Hepatocyte (in vitro differentiated cells): Measurements from ENCODE around the gene CPZ. TPM values are rescaled to one million over a fixed set of nuclear protein-coding genes. Genes with fewer than 3 reads are reported as not detected.

Source experiments
- DNase-seq: peaks from one replicate; pipeline ENCODE4 v3.0.0-alpha.2; 2016; ENCODE audit warnings: low spot score
- H2AFZ ChIP-seq: fragments of 200-600 bp; sonication (generic); 2 replicates; pipeline ENCODE4 v1.6.0; 2016; ENCODE audit warnings: antibody characterized with exemption, mild to moderate bottlenecking
- H3K27ac ChIP-seq: fragments of 200-600 bp; sonication (generic); 2 replicates; pipeline ENCODE4 v1.5.1; 2016; ENCODE audit warnings: mild to moderate bottlenecking
- H3K27me3 ChIP-seq: fragments of 200-600 bp; sonication (generic); 2 replicates; pipeline ENCODE4 v1.6.1; 2016
- H3K36me3 ChIP-seq: fragments of 200-600 bp; sonication (generic); replicated peaks from 2 replicates; pipeline ENCODE4 v1.5.1; 2016; ENCODE audit warnings: low read depth; ENCODE audit not compliant: insufficient read depth
- H3K4me1 ChIP-seq: fragments of 200-600 bp; sonication (generic); 2 replicates; pipeline ENCODE4 v1.5.1; 2016; ENCODE audit warnings: mild to moderate bottlenecking, moderate library complexity; ENCODE audit not compliant: insufficient read depth
- H3K4me2 ChIP-seq: fragments of 200-600 bp; sonication (generic); 2 replicates; pipeline ENCODE4 v1.6.0; 2016
- H3K4me3 ChIP-seq: fragments of 200-600 bp; sonication (generic); 2 replicates; pipeline ENCODE4 v1.5.1; 2016; ENCODE audit warnings: mild to moderate bottlenecking
- H3K79me2 ChIP-seq: fragments of 200-600 bp; sonication (generic); 2 replicates; pipeline ENCODE4 v1.6.0; 2017; ENCODE audit warnings: mild to moderate bottlenecking
- H3K9me2 ChIP-seq: fragments of 200-600 bp; sonication (generic); replicated peaks from 2 replicates; pipeline ENCODE4 v1.6.0; 2017; ENCODE audit warnings: mild to moderate bottlenecking; ENCODE audit not compliant: insufficient read depth
- H3K9me3 ChIP-seq: fragments of 200-600 bp; sonication (generic); 2 replicates; pipeline ENCODE4 v1.5.1; 2016; ENCODE audit warnings: low read depth, mild to moderate bottlenecking
- H4K20me1 ChIP-seq: fragments of 200-600 bp; sonication (generic); 2 replicates; pipeline ENCODE4 v1.6.0; 2016; ENCODE audit warnings: mild to moderate bottlenecking; ENCODE audit not compliant: insufficient read depth, poor library complexity, severe bottlenecking
- CTCF ChIP-seq: fragments of 200-600 bp; sonication (generic); IDR thresholded peaks from 2 replicates; pipeline ENCODE4 v1.5.1; 2016; ENCODE audit warnings: antibody characterized with exemption, mild to moderate bottlenecking; ENCODE audit not compliant: poor library complexity
- EZH2 ChIP-seq: fragments of 200-600 bp; sonication (generic); IDR thresholded peaks from 2 replicates; pipeline ENCODE4 v1.6.1; 2016; ENCODE audit warnings: antibody characterized with exemption, mild to moderate bottlenecking, borderline replicate concordance
- EZH2phosphoT487 ChIP-seq: fragments of 200-600 bp; sonication (generic); IDR thresholded peaks from one replicate; pipeline ENCODE4 v1.6.1; 2018; ENCODE audit warnings: antibody characterized with exemption, mild to moderate bottlenecking, low read depth, moderate library complexity; ENCODE audit not compliant: unreplicated experiment, severe bottlenecking
- WGBS: methylation state at CpG from one replicate; pipeline ENCODE4 v1.1.6; 2016; ENCODE audit warnings: low lambda C conversion rate; ENCODE audit errors: missing lambda C conversion rate; 5-methylcytosine and 5-hydroxymethylcytosine counted together
- polyA plus RNA-seq: library from polyadenylated mRNA; unstranded; fragments of >200 nt; fragmentation: Nextera tagmentation; extraction: Ambion mirVana; gene quantifications from 2 replicates; pipeline ENCODE4 v1.2.1, GENCODE V29; 2016
- total RNA-seq: library from RNA; depleted of rRNA; stranded (reverse); fragments of >200 nt; gene quantifications from 2 replicates; pipeline ENCODE4 v1.2.3, GENCODE V29; 2014

The CPZ gene
- total and polyA plus RNA-seq, 2 experiments from 2014 or later = 34.8 to 113 TPM

GRCh38 chr4:8585186-8585585, 7.4 kb upstream of the CPZ start:
- Histone ChIP-seq H3K9me3 (no peaks in the 10 kb centered on the region), H3K27ac (no peak overlapping the region), H3K4me2 (no peak overlapping the region), H3K4me3 (no peak overlapping the region), H3K79me2 (no peaks in the 10 kb centered on the region), H3K4me1 (peaks cover under 1% of the 10 kb centered on the region), H3K36me3 (no peaks in the 10 kb centered on the region), H3K9me2 (no peaks in the 10 kb centered on the region), H2AFZ (no peak overlapping the region), H4K20me1 (no peaks in the 10 kb centered on the region), H3K27me3 (peaks cover 10% of the 10 kb centered on the region)
- TF ChIP-seq EZH2 (no peak), EZH2phosphoT487 (no peak), CTCF (no peak)
- WGBS = 50% methylated on average over 4 of the region's 6 CpGs
- no peak for DNase-seq

DNA sequence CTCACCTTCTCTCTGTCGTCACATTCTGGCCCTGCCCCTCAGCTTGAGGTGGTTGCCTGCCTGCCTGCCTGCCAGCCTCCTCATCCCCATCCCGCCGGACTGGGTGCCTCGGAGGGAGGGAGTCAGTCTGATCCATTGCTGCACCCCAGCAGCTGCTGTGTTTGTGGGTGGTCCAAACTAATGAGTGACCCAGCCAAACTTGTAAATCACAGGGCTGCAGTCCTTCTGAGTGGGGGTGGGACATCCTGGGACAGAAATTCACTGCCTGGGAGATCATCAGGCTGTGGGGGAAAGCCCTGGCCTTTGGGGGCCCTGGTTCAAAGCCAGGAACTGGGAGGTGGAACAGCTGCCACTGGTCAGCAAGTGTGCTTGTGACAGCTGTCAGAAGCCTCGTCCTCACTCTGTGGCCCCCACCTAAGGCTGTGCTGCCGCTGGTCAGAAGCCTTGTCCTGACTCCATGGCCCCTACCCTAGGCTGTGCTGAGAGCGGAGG, 6.8 kb upstream of the CPZ start:
- no peaks in the 10 kb centered on the region for H3K9me3 ChIP-seq
- 56% methylated on average over 7 of the region's 7 CpGs for WGBS
- DNase-seq = no peak

GRCh38 chr4:8586246-8586645, 6.3 kb upstream of the CPZ start:
- H3K4me2 ChIP-seq = no peak overlapping the region
- no peaks in the 10 kb centered on the region for H3K36me3 ChIP-seq
- H3K4me3 ChIP-seq = no peak overlapping the region
- TF ChIP-seq EZH2phosphoT487 (no peak), EZH2 (no peak), CTCF (no peak)
- no peaks in the 10 kb centered on the region for H3K79me2 ChIP-seq
- no peak overlapping the region for H2AFZ ChIP-seq
- H3K9me2 ChIP-seq = no peaks in the 10 kb centered on the region
- no peaks in the 10 kb centered on the region for H3K9me3 ChIP-seq
- peaks cover 5% of the 10 kb centered on the region for H3K4me1 ChIP-seq
- H3K27ac ChIP-seq = no peak overlapping the region
- no peak for DNase-seq
- no peaks in the 10 kb centered on the region for H4K20me1 ChIP-seq
- peaks cover 5% of the 10 kb centered on the region for H3K27me3 ChIP-seq
- WGBS = 79% methylated on average over 5 of the region's 5 CpGs

More for the DNA sequence above, 6.8 kb upstream of the CPZ start:
- Histone ChIP-seq H2AFZ (no peak overlapping the region), H3K79me2 (no peaks in the 10 kb centered on the region), H3K36me3 (no peaks in the 10 kb centered on the region), H3K4me2 (no peak overlapping the region), H3K9me2 (no peaks in the 10 kb centered on the region), H3K4me3 (no peak overlapping the region), H3K27ac (no peak overlapping the region), H4K20me1 (no peaks in the 10 kb centered on the region), H3K4me1 (peaks cover 5% of the 10 kb centered on the region), H3K27me3 (peaks cover 9% of the 10 kb centered on the region)
- TF ChIP-seq EZH2 (no peak), CTCF (no peak), EZH2phosphoT487 (no peak)
